GM12878 (cell line): Measurements from ENCODE around the gene SLC26A1. TPM values are rescaled to one million over a fixed set of nuclear protein-coding genes. Genes with fewer than 3 reads are reported as not detected.

Experiments
- CBFB ChIP-seq: IDR thresholded peaks from 2 replicates; pipeline ENCODE4 v1.6.1; 2016; ENCODE audit warnings: antibody characterized with exemption, low read depth
- KLF5 ChIP-seq: fragments of 450-650 bp; IDR thresholded peaks from 2 replicates; pipeline ENCODE4 v1.6.1; 2014; ENCODE audit warnings: mild to moderate bottlenecking; ENCODE audit not compliant: partially characterized antibody
- MTA3 ChIP-seq: IDR thresholded peaks from 2 replicates; pipeline ENCODE4 v1.6.1; 2012; ENCODE audit warnings: low read length, inconsistent platforms, borderline replicate concordance
- NRF1 ChIP-seq: conservative IDR thresholded peaks from 2 replicates; pipeline ENCODE4 v1.6.1; 2011; ENCODE audit warnings: mild to moderate bottlenecking, low read depth, low read length, improper control_type of control experiment
- POLR2A ChIP-seq: IDR thresholded peaks from 2 replicates; pipeline ENCODE4 v1.6.1; 2011; ENCODE audit warnings: low read depth, mild to moderate bottlenecking, low read length
- polyA plus RNA-seq, 11 experiments: library from polyadenylated mRNA; depleted of rRNA in 4 of 11; unstranded in 6 of 11; stranded (reverse) in 5 of 11; fragments of >200 nt; fragmentation: Nextera tagmentation in 4 of 11; fragmentation: Illumina TruSeq in 1 of 11; extraction: Ambion mirVana in 4 of 11; extraction: Trizol in 1 of 11; gene quantifications; 1 replicate in 1 of 11; 2 replicates in 10 of 11; pipeline versions ENCODE4 v1.2.1 to v1.2.3, GENCODE V29; 2011 to 2016; ENCODE audit warnings: inconsistent platforms in 2 of 11, missing spikeins in 2 of 11, low read depth in 1 of 11
- total RNA-seq, 4 experiments: library from RNA; depleted of rRNA in 3 of 4; stranded (reverse); fragments of >200 nt in 3 of 4; fragmentation: Illumina TruSeq in 1 of 4; extraction: Trizol in 1 of 4; gene quantifications; 2 replicates each; pipeline versions ENCODE4 v1.2.1 to v1.2.3, GENCODE V29; 2013 to 2021
- TF ChIP-seq, protein P1 (sequence below): fragments of 150-350 bp; IDR thresholded peaks from 2 replicates; pipeline ENCODE4 v1.6.1; 2014; ENCODE audit warnings: mild to moderate bottlenecking, low read depth, low read length
- TF ChIP-seq, protein P2 (sequence below): IDR thresholded peaks from 2 replicates; pipeline ENCODE4 v1.6.1; 2012; ENCODE audit warnings: low read length, inconsistent platforms
- TF ChIP-seq, protein P3 (sequence below): fragments of 450-650 bp; IDR thresholded peaks from 2 replicates; pipeline ENCODE4 v1.6.1; 2018; ENCODE audit warnings: borderline replicate concordance, mild to moderate bottlenecking; ENCODE audit not compliant: partially characterized antibody
- TF ChIP-seq, protein P4 (sequence below): fragments of 150-350 bp; IDR thresholded peaks from 2 replicates; pipeline ENCODE4 v1.6.1; 2016; ENCODE audit warnings: low read depth, low read length
- TF ChIP-seq, protein P5 (sequence below): IDR thresholded peaks from 2 replicates; pipeline ENCODE4 v1.6.1; 2012; ENCODE audit warnings: low read depth, low read length, improper control_type of control experiment

Gene SLC26A1
- total and polyA plus RNA-seq, 10 of the 15 experiments (the other 5 are each of a cell fraction or from before 2014, with no cell fraction given): 0.05 to 0.96 (median 0.28) TPM; not detected in 5

DNA sequence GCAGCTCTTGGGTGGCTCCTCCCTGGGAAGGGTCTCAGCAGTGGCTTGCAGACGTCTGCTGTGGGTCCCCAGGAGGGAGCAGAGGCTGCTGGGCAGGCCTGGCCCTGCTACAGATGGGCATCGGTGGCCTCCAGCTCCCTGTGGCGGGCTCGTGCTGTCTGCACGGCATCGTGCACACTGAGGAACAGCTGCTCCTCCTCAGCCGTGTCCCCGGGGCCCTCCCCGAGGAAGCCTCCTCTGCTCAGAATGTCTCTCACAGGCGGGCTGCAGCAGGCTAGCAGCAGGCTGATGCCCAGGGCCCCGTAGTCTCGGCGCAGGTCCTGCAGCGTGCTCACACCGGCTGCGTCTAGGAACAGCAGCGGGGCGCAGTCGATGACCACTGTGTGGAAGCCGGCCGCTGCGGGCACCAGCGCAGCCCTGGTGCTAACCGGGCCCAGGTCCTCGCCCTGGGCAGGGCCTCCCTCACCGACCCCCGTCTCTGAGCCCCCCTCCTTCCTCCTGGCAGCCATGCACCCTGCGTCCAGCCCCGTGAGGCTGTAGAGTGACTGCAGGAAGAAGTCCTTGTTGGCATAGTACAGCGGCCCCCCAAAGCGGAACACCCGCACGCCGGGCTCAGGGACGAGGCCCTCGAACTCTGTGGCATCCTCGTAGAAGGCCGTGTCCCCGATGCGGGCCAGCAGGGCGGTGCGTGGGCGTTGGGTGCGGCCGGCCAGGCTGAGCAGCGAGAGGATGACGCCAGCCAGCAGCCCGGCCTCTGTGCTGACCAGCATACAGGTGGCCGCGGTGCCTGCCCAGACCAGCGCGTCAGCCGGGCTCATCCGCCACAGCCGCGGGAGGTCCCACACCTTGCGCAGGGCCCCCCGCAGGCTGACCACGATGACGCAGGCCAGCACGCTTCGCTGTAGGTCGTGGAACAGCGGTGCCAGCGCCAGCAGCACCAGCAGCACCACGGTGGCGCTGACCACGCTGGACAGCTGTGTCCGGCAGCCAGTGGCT, 4.2 kb downstream of the SLC26A1 start (continued):
- TF ChIP-seq, protein P1, sequence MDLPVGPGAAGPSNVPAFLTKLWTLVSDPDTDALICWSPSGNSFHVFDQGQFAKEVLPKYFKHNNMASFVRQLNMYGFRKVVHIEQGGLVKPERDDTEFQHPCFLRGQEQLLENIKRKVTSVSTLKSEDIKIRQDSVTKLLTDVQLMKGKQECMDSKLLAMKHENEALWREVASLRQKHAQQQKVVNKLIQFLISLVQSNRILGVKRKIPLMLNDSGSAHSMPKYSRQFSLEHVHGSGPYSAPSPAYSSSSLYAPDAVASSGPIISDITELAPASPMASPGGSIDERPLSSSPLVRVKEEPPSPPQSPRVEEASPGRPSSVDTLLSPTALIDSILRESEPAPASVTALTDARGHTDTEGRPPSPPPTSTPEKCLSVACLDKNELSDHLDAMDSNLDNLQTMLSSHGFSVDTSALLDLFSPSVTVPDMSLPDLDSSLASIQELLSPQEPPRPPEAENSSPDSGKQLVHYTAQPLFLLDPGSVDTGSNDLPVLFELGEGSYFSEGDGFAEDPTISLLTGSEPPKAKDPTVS: no peak
- TF ChIP-seq MTA3 (no peak), CBFB (no peak), KLF5 (no peak), NRF1 (no peak), POLR2A (no peak)
- TF ChIP-seq, protein P2, sequence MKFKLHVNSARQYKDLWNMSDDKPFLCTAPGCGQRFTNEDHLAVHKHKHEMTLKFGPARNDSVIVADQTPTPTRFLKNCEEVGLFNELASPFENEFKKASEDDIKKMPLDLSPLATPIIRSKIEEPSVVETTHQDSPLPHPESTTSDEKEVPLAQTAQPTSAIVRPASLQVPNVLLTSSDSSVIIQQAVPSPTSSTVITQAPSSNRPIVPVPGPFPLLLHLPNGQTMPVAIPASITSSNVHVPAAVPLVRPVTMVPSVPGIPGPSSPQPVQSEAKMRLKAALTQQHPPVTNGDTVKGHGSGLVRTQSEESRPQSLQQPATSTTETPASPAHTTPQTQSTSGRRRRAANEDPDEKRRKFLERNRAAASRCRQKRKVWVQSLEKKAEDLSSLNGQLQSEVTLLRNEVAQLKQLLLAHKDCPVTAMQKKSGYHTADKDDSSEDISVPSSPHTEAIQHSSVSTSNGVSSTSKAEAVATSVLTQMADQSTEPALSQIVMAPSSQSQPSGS: no peak
- TF ChIP-seq, protein P3, sequence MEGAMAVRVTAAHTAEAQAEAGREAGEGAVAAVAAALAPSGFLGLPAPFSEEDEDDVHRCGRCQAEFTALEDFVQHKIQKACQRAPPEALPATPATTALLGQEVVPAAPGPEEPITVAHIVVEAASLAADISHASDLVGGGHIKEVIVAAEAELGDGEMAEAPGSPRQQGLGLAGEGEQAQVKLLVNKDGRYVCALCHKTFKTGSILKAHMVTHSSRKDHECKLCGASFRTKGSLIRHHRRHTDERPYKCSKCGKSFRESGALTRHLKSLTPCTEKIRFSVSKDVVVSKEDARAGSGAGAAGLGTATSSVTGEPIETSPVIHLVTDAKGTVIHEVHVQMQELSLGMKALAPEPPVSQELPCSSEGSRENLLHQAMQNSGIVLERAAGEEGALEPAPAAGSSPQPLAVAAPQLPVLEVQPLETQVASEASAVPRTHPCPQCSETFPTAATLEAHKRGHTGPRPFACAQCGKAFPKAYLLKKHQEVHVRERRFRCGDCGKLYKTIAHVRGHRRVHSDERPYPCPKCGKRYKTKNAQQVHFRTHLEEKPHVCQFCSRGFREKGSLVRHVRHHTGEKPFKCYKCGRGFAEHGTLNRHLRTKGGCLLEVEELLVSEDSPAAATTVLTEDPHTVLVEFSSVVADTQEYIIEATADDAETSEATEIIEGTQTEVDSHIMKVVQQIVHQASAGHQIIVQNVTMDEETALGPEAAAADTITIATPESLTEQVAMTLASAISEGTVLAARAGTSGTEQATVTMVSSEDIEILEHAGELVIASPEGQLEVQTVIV: no peak
- TF ChIP-seq, protein P4, sequence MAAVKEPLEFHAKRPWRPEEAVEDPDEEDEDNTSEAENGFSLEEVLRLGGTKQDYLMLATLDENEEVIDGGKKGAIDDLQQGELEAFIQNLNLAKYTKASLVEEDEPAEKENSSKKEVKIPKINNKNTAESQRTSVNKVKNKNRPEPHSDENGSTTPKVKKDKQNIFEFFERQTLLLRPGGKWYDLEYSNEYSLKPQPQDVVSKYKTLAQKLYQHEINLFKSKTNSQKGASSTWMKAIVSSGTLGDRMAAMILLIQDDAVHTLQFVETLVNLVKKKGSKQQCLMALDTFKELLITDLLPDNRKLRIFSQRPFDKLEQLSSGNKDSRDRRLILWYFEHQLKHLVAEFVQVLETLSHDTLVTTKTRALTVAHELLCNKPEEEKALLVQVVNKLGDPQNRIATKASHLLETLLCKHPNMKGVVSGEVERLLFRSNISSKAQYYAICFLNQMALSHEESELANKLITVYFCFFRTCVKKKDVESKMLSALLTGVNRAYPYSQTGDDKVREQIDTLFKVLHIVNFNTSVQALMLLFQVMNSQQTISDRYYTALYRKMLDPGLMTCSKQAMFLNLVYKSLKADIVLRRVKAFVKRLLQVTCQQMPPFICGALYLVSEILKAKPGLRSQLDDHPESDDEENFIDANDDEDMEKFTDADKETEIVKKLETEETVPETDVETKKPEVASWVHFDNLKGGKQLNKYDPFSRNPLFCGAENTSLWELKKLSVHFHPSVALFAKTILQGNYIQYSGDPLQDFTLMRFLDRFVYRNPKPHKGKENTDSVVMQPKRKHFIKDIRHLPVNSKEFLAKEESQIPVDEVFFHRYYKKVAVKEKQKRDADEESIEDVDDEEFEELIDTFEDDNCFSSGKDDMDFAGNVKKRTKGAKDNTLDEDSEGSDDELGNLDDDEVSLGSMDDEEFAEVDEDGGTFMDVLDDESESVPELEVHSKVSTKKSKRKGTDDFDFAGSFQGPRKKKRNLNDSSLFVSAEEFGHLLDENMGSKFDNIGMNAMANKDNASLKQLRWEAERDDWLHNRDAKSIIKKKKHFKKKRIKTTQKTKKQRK: no peak
- TF ChIP-seq, protein P5, sequence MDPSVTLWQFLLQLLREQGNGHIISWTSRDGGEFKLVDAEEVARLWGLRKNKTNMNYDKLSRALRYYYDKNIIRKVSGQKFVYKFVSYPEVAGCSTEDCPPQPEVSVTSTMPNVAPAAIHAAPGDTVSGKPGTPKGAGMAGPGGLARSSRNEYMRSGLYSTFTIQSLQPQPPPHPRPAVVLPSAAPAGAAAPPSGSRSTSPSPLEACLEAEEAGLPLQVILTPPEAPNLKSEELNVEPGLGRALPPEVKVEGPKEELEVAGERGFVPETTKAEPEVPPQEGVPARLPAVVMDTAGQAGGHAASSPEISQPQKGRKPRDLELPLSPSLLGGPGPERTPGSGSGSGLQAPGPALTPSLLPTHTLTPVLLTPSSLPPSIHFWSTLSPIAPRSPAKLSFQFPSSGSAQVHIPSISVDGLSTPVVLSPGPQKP: no peak
